IMR-90 (cell line): ENCODE data around the gene SLIT3. TPM values are rescaled to one million over a fixed set of nuclear protein-coding genes. Genes with fewer than 3 reads are reported as not detected.

ENCODE experiments used
- ATAC-seq: fragments of 200-7000 bp; cut with Tn5 transposase; 2 replicates; pipeline ENCODE4 v1.9.1; 2020; ENCODE audit warnings: low read depth, mild to moderate bottlenecking, moderate library complexity
- BruUV-seq: library from RNA; stranded (reverse); fragments of 400-500 nt; replicated peaks from 2 replicates; lab custom pipeline; 2021; lab: Mats Ljungman, UMichigan
- CTCF ChIA-PET: fragments of 300-600 bp; formaldehyde crosslinking; extraction: SDS; loops from one replicate; lab custom pipeline; 2021; ENCODE audit warnings: antibody characterized with exemption; lab: Yijun Ruan, JAX
- POLR2A ChIA-PET: fragments of 300-600 bp; sonication (Branson Sonifier 250); formaldehyde crosslinking; loops from one replicate; lab custom pipeline; 2022; ENCODE audit warnings: antibody characterized with exemption; ENCODE audit not compliant: unreplicated experiment; lab: Charles Lee
- DNase-seq: peaks from one replicate; pipeline ENCODE4 v3.0.0; 2013
- H2AFZ ChIP-seq: replicated peaks from 2 replicates; pipeline ENCODE3; 2013; ENCODE audit warnings: low read length, mild to moderate bottlenecking; ENCODE audit not compliant: poor library complexity
- H2AK5ac ChIP-seq: 2 replicates; pipeline ENCODE4 v1.6.1; 2013; ENCODE audit warnings: low read depth, low read length, inconsistent platforms
- H2AK9ac ChIP-seq: replicated peaks from 2 replicates; pipeline ENCODE3; 2013; ENCODE audit warnings: mild to moderate bottlenecking, low read depth, low read length, moderate library complexity; ENCODE audit not compliant: poor library complexity
- H2BK120ac ChIP-seq: 2 replicates; pipeline ENCODE4 v1.6.1; 2013; ENCODE audit warnings: low read depth, low read length, inconsistent platforms
- H2BK15ac ChIP-seq: 3 replicates; pipeline ENCODE4 v1.6.1; 2013; ENCODE audit warnings: low read depth, low read length, inconsistent platforms
- H2BK20ac ChIP-seq: 2 replicates; pipeline ENCODE4 v1.6.1; 2013; ENCODE audit warnings: low read depth, mild to moderate bottlenecking, inconsistent platforms, low read length, moderate library complexity
- H2BK5ac ChIP-seq: 2 replicates; pipeline ENCODE4 v1.6.1; 2013; ENCODE audit warnings: mild to moderate bottlenecking, low read depth, low read length, inconsistent platforms; ENCODE audit not compliant: poor library complexity, severe bottlenecking
- H3K14ac ChIP-seq: replicated peaks from 2 replicates; pipeline ENCODE4 v1.6.1; 2013; ENCODE audit warnings: low read depth, low read length, inconsistent platforms
- H3K18ac ChIP-seq: 2 replicates; pipeline ENCODE4 v1.6.1; 2013; ENCODE audit warnings: low read depth, low read length, control low read depth
- H3K23ac ChIP-seq: 2 replicates; pipeline ENCODE4 v1.6.1; 2013; ENCODE audit warnings: low read depth, low read length, inconsistent platforms
- H3K27ac ChIP-seq: 2 replicates; pipeline ENCODE4 v1.5.1; 2013; ENCODE audit warnings: mild to moderate bottlenecking, control low read depth, low read length; ENCODE audit not compliant: insufficient read depth
- H3K27me3 ChIP-seq: 2 replicates; pipeline ENCODE4 v1.6.1; 2013; ENCODE audit warnings: low read length; ENCODE audit not compliant: control insufficient read depth, insufficient read depth
- H3K36me3 ChIP-seq: 2 replicates; pipeline ENCODE4 v1.6.1; 2013; ENCODE audit warnings: low read length, mixed read lengths; ENCODE audit not compliant: control insufficient read depth, insufficient read depth
- H3K4ac ChIP-seq: 2 replicates; pipeline ENCODE4 v1.6.1; 2013; ENCODE audit warnings: low read depth, low read length, inconsistent platforms
- H3K4me1 ChIP-seq: 2 replicates; pipeline ENCODE4 v1.6.1; 2013; ENCODE audit warnings: low read length, mixed read lengths; ENCODE audit not compliant: control insufficient read depth, insufficient read depth
- H3K4me2 ChIP-seq: 2 replicates; pipeline ENCODE4 v1.6.1; 2013; ENCODE audit warnings: low read depth, mild to moderate bottlenecking, control low read depth, low read length, moderate library complexity
- H3K4me3 ChIP-seq: 2 replicates; pipeline ENCODE4 v1.5.1; 2013; ENCODE audit warnings: low read depth, mild to moderate bottlenecking, control low read depth, low read length, moderate library complexity; ENCODE audit not compliant: insufficient read depth
- H3K56ac ChIP-seq: 2 replicates; pipeline ENCODE4 v1.6.1; 2013; ENCODE audit warnings: low read length, inconsistent platforms; ENCODE audit not compliant: insufficient read depth; ENCODE audit errors: extremely low read depth
- H3K79me1 ChIP-seq, 2 experiments: 2 replicates each; pipeline ENCODE4 v1.6.1; 2013; ENCODE audit warnings: low read length in 2 of 2, inconsistent platforms in 1 of 2, low read depth in 1 of 2
- H3K9ac ChIP-seq: 2 replicates; pipeline ENCODE4 v1.6.1; 2013; ENCODE audit warnings: low read depth, low read length, control low read depth
- H3K9me1 ChIP-seq: 2 replicates; pipeline ENCODE4 v1.6.1; 2013; ENCODE audit warnings: low read length, inconsistent platforms; ENCODE audit not compliant: insufficient read depth
- H3K9me3 ChIP-seq: 2 replicates; pipeline ENCODE4 v1.6.1; 2013; ENCODE audit warnings: low read length; ENCODE audit not compliant: control insufficient read depth, insufficient read depth
- H4K20me1 ChIP-seq: 2 replicates; pipeline ENCODE4 v1.6.1; 2013; ENCODE audit warnings: low read length, inconsistent platforms; ENCODE audit not compliant: insufficient read depth
- H4K5ac ChIP-seq: 2 replicates; pipeline ENCODE4 v1.6.1; 2013; ENCODE audit warnings: mild to moderate bottlenecking, low read depth, low read length, control low read depth
- H4K8ac ChIP-seq, 2 experiments: 2 replicates each; pipeline ENCODE4 v1.6.1; 2013; ENCODE audit warnings: low read depth in 2 of 2, low read length in 2 of 2, control low read depth in 1 of 2, inconsistent platforms in 1 of 2
- H4K91ac ChIP-seq: 2 replicates; pipeline ENCODE4 v1.6.1; 2013; ENCODE audit warnings: low read depth, low read length, inconsistent platforms; ENCODE audit not compliant: insufficient read depth
- CEBPB ChIP-seq: IDR thresholded peaks from 2 replicates; pipeline ENCODE4 v1.6.1; 2012; ENCODE audit warnings: low read depth, low read length, improper control_type of control experiment
- CHD1 ChIP-seq: IDR thresholded peaks from 2 replicates; pipeline ENCODE4 v1.6.1; 2012; ENCODE audit warnings: low read depth, low read length, improper control_type of control experiment
- MAFK ChIP-seq: IDR thresholded peaks from 2 replicates; pipeline ENCODE4 v1.6.1; 2012; ENCODE audit warnings: low read depth, low read length, improper control_type of control experiment
- MAZ ChIP-seq: IDR thresholded peaks from 2 replicates; pipeline ENCODE4 v1.6.1; 2012; ENCODE audit warnings: low read depth, mild to moderate bottlenecking, low read length, improper control_type of control experiment, moderate library complexity, borderline replicate concordance
- MXI1 ChIP-seq: IDR thresholded peaks from 2 replicates; pipeline ENCODE4 v1.6.1; 2012; ENCODE audit warnings: low read depth, mild to moderate bottlenecking, low read length, moderate library complexity, borderline replicate concordance
- NFE2L2 ChIP-seq: fragments of 150-350 bp; IDR thresholded peaks from 2 replicates; pipeline ENCODE4 v1.6.1; 2016; ENCODE audit warnings: low read depth, mild to moderate bottlenecking, low read length
- RAD21 ChIP-seq: IDR thresholded peaks from 2 replicates; pipeline ENCODE4 v1.6.1; 2012; ENCODE audit warnings: low read length, improper control_type of control experiment
- RCOR1 ChIP-seq: IDR thresholded peaks from 2 replicates; pipeline ENCODE4 v1.6.1; 2012; ENCODE audit warnings: mild to moderate bottlenecking, low read length, improper control_type of control experiment; ENCODE audit not compliant: insufficient replicate concordance
- RFX5 ChIP-seq: IDR thresholded peaks from 2 replicates; pipeline ENCODE4 v1.8.0; 2012; ENCODE audit warnings: low read depth, mild to moderate bottlenecking, low read length, moderate library complexity
- SMC3 ChIP-seq: fragments of 150-350 bp; IDR thresholded peaks from 2 replicates; pipeline ENCODE4 v1.6.1; 2016; ENCODE audit warnings: low read depth, mild to moderate bottlenecking, antibody characterized with exemption, low read length, moderate library complexity
- WGBS, 2 experiments: methylation state at CpG; one replicate each; pipeline versions ENCODE4 v1.1.5 to v1.1.7; 2013; ENCODE audit warnings: missing lambda C conversion rate in 2 of 2; ENCODE audit not compliant: insufficient read length in 1 of 2; ENCODE audit errors: extremely low coverage in 2 of 2; 5-methylcytosine and 5-hydroxymethylcytosine counted together
- dilution Hi-C: fragments of 300-500 bp; cut with HindIII; formaldehyde crosslinking; loops from one replicate; pipeline ENCODE4 v1.14.3; 2018; ENCODE audit warnings: low sequenced_read_pairs; ENCODE audit not compliant: unreplicated experiment
- in situ Hi-C: fragments of 300-500 bp; cut with MboI; formaldehyde crosslinking; loops from 3 replicates; pipeline ENCODE4 v1.14.3; 2019; ENCODE audit warnings: low sequenced_read_pairs, inconsistent platforms, mixed read lengths
- intact Hi-C: fragments of 100-400 bp; cut with micrococcal nuclease; formaldehyde crosslinking; loops from 2 replicates; pipeline ENCODE4 v1.10.0; 2022
- polyA plus RNA-seq, 3 experiments: library from polyadenylated mRNA; depleted of rRNA; stranded (reverse); fragments of >200 nt; gene quantifications; 2 replicates each; pipeline ENCODE4 v1.2.3, GENCODE V29; 2012; ENCODE audit warnings: low replicate concordance in 1 of 3
- total RNA-seq: library from RNA; depleted of rRNA; stranded (reverse); fragments of >200 nt; gene quantifications from 2 replicates; pipeline ENCODE4 v1.2.3, GENCODE V29; 2012
- TF ChIP-seq, protein P1 (sequence below): fragments of 150-350 bp; IDR thresholded peaks from 2 replicates; pipeline ENCODE4 v1.6.1; 2016; ENCODE audit warnings: low read depth, mild to moderate bottlenecking, low read length, moderate library complexity, borderline replicate concordance
- TF ChIP-seq, protein P2 (sequence below): fragments of 150-350 bp; IDR thresholded peaks from 2 replicates; pipeline ENCODE4 v1.6.1; 2017; ENCODE audit warnings: mild to moderate bottlenecking, antibody characterized with exemption, low read length, low read depth

The SLIT3 gene
- total and polyA plus RNA-seq, 2 of the 4 experiments (the other 2 are of a cell fraction): 0.18 to 0.50 TPM

DNA sequence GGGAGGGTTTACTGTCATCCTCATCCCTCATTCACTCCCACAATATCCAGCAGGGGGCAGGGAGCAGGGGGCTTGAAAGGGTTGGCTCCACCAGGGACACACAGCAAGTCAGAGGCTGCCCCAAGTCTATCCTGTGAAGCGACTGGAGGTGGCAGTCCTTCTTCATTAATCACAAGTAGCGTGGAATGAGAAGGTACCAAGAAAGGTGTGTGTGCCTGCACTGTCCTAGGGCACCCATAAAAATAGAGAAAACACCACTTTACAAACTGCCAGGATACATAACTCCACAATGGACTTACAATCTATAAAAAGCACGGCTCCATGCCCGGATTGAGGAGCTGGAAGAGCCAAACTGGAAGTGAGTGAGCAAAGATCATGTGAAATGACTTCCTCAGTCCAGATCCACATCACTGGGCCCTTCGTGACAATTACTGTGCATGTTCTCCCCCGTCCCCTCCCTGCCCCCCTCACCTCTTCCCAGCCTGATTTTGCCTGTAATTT, 183.9 kb downstream of the SLIT3 start:
- WGBS, 2 experiments: no CpG with 5 or more reads among the region's 6 CpGs
- Histone ChIP-seq H4K5ac (no peak overlapping the region), H3K4ac (no peak overlapping the region), H3K79me1 (no peaks in the 10 kb centered on the region), H3K9me3 (peaks cover 10% of the 10 kb centered on the region), H2AFZ (no peak overlapping the region), H2BK15ac (no peak overlapping the region), H3K56ac (no peak overlapping the region), H3K27me3 (no peaks in the 10 kb centered on the region), H3K27ac (no peak overlapping the region), H3K36me3 (no peaks in the 10 kb centered on the region), H4K20me1 (no peaks in the 10 kb centered on the region), H3K14ac (no peak overlapping the region), H3K4me3 (no peak overlapping the region), H2AK9ac (no peak overlapping the region), H3K4me1 (no peaks in the 10 kb centered on the region), H2BK5ac (no peak overlapping the region), H4K91ac (no peak overlapping the region), H3K4me2 (no peak overlapping the region), H2BK120ac (no peak overlapping the region), H3K9ac (no peak overlapping the region), H4K8ac (no peak overlapping the region), H3K18ac (no peak overlapping the region), H3K9me1 (no peaks in the 10 kb centered on the region), H2AK5ac (no peak overlapping the region), H3K23ac (no peak overlapping the region), H2BK20ac (no peak overlapping the region)
- dilution Hi-C loops (no loop called here), in situ Hi-C loops (no loop called here), intact Hi-C loops (no loop called here)
- TF ChIP-seq MAFK: no peak
- no peak for TF ChIP-seq RCOR1
- no peak for TF ChIP-seq CEBPB
- TF ChIP-seq, protein P1, sequence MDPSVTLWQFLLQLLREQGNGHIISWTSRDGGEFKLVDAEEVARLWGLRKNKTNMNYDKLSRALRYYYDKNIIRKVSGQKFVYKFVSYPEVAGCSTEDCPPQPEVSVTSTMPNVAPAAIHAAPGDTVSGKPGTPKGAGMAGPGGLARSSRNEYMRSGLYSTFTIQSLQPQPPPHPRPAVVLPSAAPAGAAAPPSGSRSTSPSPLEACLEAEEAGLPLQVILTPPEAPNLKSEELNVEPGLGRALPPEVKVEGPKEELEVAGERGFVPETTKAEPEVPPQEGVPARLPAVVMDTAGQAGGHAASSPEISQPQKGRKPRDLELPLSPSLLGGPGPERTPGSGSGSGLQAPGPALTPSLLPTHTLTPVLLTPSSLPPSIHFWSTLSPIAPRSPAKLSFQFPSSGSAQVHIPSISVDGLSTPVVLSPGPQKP: no peak
- TF ChIP-seq RAD21: no peak
- no peak for TF ChIP-seq SMC3
- TF ChIP-seq, protein P2, sequence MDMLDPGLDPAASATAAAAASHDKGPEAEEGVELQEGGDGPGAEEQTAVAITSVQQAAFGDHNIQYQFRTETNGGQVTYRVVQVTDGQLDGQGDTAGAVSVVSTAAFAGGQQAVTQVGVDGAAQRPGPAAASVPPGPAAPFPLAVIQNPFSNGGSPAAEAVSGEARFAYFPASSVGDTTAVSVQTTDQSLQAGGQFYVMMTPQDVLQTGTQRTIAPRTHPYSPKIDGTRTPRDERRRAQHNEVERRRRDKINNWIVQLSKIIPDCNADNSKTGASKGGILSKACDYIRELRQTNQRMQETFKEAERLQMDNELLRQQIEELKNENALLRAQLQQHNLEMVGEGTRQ: no peak
- TF ChIP-seq MAZ: no peak
- no peak for TF ChIP-seq CHD1
- TF ChIP-seq MXI1: no peak
- no peak for TF ChIP-seq RFX5
- TF ChIP-seq NFE2L2: no peak
- BruUV-seq: no TSS peak
- ATAC-seq (no peak), DNase-seq (no peak)
- CTCF ChIA-PET: no interaction called here
- POLR2A ChIA-PET: no interaction called here
